ENCODE results near the gene CST11. TPM values are rescaled to one million over a fixed set of nuclear protein-coding genes. Genes with fewer than 3 reads are reported as not detected.

The CST11 gene
- total and polyA plus RNA-seq, 2 donors (not counting 3 experiments of a cell fraction or from before 2014, with no cell fraction given) = not detected

DNA sequence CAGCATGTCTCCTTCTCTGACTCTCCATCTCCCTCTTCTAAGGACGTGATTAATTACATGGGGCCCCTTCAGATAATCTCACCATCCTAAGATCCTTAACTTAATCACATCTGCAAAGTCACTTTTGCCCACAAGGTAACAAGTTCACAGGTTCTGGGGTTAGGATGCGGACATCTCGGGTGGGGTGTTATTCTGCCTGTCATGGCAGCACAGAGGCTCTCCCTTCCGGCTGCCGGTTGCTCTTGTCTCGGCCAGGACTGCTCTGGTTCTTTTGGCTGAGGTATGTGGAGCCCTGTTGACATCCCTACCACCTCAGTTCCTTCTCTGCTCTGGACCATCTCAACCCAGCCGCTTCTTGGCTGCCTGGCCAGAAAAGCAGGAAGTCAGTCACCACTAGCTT lies 4.2 kb upstream of the CST11 start:
- H4K20me1 ChIP-seq (replicated peaks; ENCODE audit: control insufficient read depth, extremely low read depth, insufficient read depth, low read length) = no peaks in the 10 kb centered on the region
- H3K9me3 ChIP-seq (replicated peaks; ENCODE audit: control insufficient read depth, insufficient read depth, low read length) = no peaks in the 10 kb centered on the region
- ChIA-PET CTCF (no interaction called here), POLR2A (no interaction called here)
- no peaks in the 10 kb centered on the region for H3K79me2 ChIP-seq (ENCODE audit: control insufficient read depth, insufficient read depth, low read length)
- no peak overlapping the region for H3K9ac ChIP-seq (replicated peaks; ENCODE audit: extremely low read depth, insufficient read depth, low read length)
- no peaks in the 10 kb centered on the region for H3K27me3 ChIP-seq (ENCODE audit: control insufficient read depth in 2 of 2, insufficient read depth in 2 of 2, low read length in 2 of 2)
- DNase-seq (ENCODE audit: low read depth, low spot score) (no peak), FAIRE-seq (no peak)
- H3K4me2 ChIP-seq (ENCODE audit: insufficient read depth, low read length) = no peak overlapping the region
- H3K27ac ChIP-seq (ENCODE audit: insufficient read depth, low read depth, low read length) = no peak overlapping the region
- no peaks in the 10 kb centered on the region for H3K4me1 ChIP-seq (ENCODE audit: control insufficient read depth, extremely low read depth, insufficient read depth, low read length)
- no peaks in the 10 kb centered on the region for H3K36me3 ChIP-seq (ENCODE audit: control insufficient read depth in 2 of 2, extremely low read depth in 1 of 2, insufficient read depth in 2 of 2, low read length in 2 of 2)
- no peaks in the 10 kb centered on the region for H3K9me1 ChIP-seq (replicated peaks; ENCODE audit: control insufficient read depth, extremely low read depth, insufficient read depth, low read length)
- intact Hi-C loops (cut with micrococcal nuclease) (no loop called here), dilution Hi-C loops (cut with MboI; ENCODE audit: extremely low pct_ligation_motif_present, low sequenced_read_pairs) (no loop called here)
- no peak overlapping the region for H2AFZ ChIP-seq (ENCODE audit: low read depth, low read length)
- H3K4me3 ChIP-seq (replicated peaks in 1 of 3; ENCODE audit: insufficient read depth in 1 of 3, low read depth in 1 of 3, low read length in 3 of 3) = no peak overlapping the region
- no TSS peak for BruUV-seq (replicated peaks)
- TF ChIP-seq POLR2A (IDR thresholded peaks at IDR 0.05; ENCODE audit: low read depth, low read length) (no peak), FOS (IDR thresholded peaks at IDR 0.05; ENCODE audit: borderline replicate concordance, insufficient read depth, low read length) (no peak), MYC (IDR thresholded peaks at IDR 0.05; ENCODE audit: low read depth, low read length) (no peak), GATA2 (IDR thresholded peaks at IDR 0.05; ENCODE audit: insufficient read depth, insufficient read length, low read depth, low read length) (no peak), EZH2 (IDR thresholded peaks at IDR 0.05; ENCODE audit: borderline replicate concordance, low read depth, low read length, severe bottlenecking) (no peak), POLR2AphosphoS5 (IDR thresholded peaks at IDR 0.05; ENCODE audit: insufficient read depth, low read depth, low read length) (no peak), JUN (IDR thresholded peaks at IDR 0.05; ENCODE audit: borderline replicate concordance, insufficient read depth, insufficient read length, low read depth) (no peak)
- TF ChIP-seq, protein P1, sequence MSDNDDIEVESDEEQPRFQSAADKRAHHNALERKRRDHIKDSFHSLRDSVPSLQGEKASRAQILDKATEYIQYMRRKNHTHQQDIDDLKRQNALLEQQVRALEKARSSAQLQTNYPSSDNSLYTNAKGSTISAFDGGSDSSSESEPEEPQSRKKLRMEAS (IDR thresholded peaks at IDR 0.05; ENCODE audit: insufficient read depth, insufficient read length) = no peak
- TF ChIP-seq, protein P2, sequence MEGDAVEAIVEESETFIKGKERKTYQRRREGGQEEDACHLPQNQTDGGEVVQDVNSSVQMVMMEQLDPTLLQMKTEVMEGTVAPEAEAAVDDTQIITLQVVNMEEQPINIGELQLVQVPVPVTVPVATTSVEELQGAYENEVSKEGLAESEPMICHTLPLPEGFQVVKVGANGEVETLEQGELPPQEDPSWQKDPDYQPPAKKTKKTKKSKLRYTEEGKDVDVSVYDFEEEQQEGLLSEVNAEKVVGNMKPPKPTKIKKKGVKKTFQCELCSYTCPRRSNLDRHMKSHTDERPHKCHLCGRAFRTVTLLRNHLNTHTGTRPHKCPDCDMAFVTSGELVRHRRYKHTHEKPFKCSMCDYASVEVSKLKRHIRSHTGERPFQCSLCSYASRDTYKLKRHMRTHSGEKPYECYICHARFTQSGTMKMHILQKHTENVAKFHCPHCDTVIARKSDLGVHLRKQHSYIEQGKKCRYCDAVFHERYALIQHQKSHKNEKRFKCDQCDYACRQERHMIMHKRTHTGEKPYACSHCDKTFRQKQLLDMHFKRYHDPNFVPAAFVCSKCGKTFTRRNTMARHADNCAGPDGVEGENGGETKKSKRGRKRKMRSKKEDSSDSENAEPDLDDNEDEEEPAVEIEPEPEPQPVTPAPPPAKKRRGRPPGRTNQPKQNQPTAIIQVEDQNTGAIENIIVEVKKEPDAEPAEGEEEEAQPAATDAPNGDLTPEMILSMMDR (IDR thresholded peaks at IDR 0.05; ENCODE audit: extremely low read depth in 1 of 2, insufficient read depth in 1 of 2, low read depth in 1 of 2, low read length in 2 of 2) = no peak
